GM21367 (cell line): ENCODE results near the gene OTX2.

Experiments
- ATAC-seq: cut with Tn5 transposase; IDR thresholded peaks from one replicate; pipeline ENCODE4 v1.9.1; 2021; ENCODE audit not compliant: unreplicated experiment

Gene OTX2

GRCh38 chr14:56810147-56810719 lies at the start of gene OTX2:
Gene OTX2, minus strand, starts transcription at chr14:56810479. Its CDS starts 5,023 bp downstream, at chr14:56805456.
- no peak for ATAC-seq

DNA sequence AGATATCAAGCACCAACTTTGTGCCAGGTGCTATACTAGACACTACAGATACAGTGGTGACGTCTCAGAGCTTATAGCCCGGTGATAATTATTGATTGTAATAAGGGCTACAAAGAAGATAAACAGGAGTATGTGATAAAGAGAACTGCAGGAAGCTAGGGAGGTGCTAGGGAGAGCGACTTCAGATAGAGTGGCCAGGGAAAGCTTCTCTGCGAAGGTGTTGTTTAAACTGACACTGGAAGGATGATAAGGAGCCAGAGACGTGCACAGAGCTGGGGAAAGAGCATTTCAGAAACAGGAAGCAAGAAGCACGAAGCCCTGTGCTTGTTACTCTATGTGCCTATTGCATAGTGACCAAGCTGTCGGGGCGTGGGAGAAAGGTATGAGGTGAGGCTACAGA lies 48.1 kb upstream of the OTX2 start:
- ATAC-seq = no peak

DNA sequence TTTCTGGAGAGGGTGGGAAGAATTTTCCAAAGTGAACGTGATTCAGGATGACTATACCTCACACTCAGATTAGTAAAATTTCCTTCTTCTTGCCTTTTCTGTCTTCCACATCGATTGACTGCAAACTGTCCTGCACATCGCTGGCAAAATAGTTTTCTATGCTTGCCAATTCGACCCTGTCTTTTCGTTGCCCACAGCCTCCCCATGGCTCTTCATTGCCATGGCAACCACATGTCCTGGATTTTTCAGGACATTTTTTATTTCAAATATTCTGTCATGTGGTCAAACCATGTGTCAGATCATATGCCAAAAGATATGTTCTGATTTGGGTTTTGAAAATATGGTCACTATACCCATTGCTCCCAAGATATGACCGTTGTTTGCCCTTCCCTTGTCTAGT lies 46.9 kb upstream of the OTX2 start:
- no peak for ATAC-seq

- no peak for ATAC-seq
Observed at GRCh38 chr14:56855891-56856461, 45.7 kb upstream of the OTX2 start.

GRCh38 chr14:56854325-56854724 lies 44.0 kb upstream of the OTX2 start:
- no peak for ATAC-seq

- ATAC-seq = no peak
Observed at GRCh38 chr14:56846970-56847930, 37.0 kb upstream of the OTX2 start.

- no peak for ATAC-seq
Observed at GRCh38 chr14:56844406-56845002, 34.2 kb upstream of the OTX2 start.

GRCh38 chr14:56841611-56842010 lies 31.3 kb upstream of the OTX2 start:
- no peak for ATAC-seq

DNA sequence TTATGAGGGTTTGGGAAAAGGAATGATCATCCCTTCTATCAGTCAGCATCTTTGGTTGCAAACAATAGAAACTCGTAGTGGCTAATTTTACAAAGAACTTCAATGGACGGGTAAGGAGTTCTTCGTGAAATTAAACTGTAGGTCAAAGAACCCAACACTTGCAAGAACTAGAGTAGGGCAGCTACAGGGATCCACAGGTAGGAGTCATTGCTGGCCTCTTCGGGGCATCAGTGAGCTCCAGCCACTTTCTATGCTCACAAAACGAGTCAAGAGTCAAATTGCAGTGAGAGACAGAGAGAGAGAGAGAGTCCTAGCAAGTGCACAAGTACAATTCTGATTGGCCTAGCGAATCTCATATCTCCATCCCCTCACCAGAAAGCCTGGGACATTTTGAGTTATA lies 29.9 kb upstream of the OTX2 start:
- no peak for ATAC-seq

GRCh38 chr14:56829151-56829550 lies 18.9 kb upstream of the OTX2 start:
- ATAC-seq = no peak

DNA sequence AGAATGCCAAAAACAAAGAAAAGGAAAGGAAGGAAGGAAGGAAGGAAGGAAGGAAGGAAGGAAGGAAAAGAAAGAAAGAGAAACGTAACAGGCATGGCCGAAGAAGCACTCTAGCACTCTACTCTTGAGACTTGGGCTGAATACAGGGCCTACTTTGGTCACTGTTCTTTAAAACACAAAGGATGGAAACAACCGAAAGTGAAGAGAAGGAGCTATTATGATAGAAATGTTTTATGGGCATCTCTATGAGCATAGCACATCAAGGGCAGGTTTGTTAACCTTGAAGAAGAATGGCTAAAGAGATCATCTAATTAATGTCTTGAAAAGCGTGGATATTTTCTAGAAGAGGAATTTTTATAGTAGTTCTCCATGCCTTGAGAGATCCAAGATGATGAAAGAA lies 15.9 kb upstream of the OTX2 start:
- ATAC-seq = no peak

- no peak for ATAC-seq
Observed at GRCh38 chr14:56821805-56822610, 11.7 kb upstream of the OTX2 start.

DNA sequence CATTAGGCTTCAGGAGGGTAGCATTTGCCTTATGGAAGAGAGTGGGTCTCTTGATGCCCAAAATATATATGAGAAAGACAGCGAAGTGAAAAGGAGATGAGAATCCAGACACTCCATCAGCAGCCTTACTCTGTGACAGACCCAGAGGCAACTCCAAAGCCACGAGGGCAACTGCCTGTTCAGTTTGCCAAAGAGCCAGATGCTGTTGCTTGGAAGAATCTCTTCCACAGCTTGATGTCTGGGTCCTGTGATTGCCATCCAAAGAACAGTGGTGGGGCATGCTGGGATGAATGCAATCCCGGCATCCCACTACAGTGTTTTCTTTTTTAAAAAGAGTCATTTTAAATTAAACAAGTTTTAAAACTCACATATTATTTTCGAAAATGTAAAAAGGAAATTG lies 10.9 kb upstream of the OTX2 start:
- ATAC-seq = no peak

- ATAC-seq = no peak
Observed at GRCh38 chr14:56817396-56817921, 7.2 kb upstream of the OTX2 start.

GRCh38 chr14:56816574-56817391 lies 6.5 kb upstream of the OTX2 start:
- ATAC-seq = no peak

DNA sequence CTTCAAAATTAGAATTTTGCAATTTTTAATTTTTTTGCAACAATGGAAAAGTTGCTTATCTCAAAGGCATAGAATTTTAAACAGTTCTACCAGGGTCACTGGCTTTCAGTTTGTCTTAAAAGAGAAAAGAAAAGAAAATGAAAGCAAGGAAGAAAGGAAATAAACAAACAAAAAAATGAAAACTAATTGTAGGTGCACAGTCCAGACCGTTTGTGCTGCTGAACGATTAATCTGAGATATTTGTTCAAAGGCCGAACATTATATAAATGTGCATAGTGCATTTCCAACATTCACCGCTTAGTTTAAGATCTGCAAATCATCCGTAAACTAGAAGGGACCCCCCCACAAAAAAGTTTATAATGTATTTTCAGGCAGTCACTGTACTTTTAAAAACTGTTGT lies 5.5 kb upstream of the OTX2 start:
- no peak for ATAC-seq

GRCh38 chr14:56814969-56815700 lies 4.9 kb upstream of the OTX2 start:
- ATAC-seq = no peak

- ATAC-seq = no peak
Observed at GRCh38 chr14:56814519-56814959, 4.3 kb upstream of the OTX2 start.

GRCh38 chr14:56813143-56813551 lies 2.9 kb upstream of the OTX2 start:
- ATAC-seq = no peak
